ENCODE results near the gene TAP2.

Gene TAP2

DNA sequence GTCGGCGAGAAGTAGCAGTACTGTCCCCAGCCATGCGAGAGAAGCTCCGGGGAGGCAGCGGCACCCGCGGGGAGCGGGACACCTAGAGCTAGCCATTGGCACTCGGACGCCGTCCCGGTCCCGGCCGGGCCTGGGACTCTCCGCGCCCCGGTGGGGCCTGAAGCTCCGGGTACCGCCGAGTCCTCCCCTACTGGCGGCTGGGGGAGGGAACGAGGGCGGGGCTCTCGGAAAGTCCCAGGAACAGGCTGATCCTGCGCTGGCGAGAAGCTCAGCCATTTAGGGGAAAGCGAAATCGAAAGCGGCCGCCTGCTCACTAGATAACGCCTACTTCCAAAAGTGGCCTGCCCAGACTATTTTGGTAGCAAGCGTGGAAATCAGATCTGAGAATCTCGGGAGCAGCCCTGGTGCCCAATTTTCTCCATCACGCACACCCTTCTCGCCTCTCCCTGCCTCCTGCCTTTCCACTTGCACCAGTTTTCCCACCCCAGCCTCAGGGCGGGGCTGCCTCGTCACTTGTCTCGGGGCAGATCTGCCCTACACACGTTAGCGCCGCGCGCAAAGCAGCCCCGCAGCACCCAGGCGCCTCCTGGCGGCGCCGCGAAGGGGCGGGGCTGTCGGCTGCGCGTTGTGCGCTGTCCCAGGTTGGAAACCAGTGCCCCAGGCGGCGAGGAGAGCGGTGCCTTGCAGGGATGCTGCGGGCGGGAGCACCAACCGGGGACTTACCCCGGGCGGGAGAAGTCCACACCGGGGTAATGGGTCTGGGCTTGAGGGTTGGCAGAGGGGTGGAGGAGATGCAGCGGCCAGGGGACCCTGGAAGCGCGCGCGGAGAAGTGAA lies 15.2 kb upstream of the TAP2 start, which contains the start of the genes PSMB9 and TAP1:
TSS of gene PSMB9 (plus strand) at position 652 of the 835 bp plus-strand sequence. CDS start at position 690, 38 bp downstream.
TSS of gene TAP1 (minus strand) at position 164 of the 835 bp plus-strand sequence. CDS start at position 96, 68 bp downstream.
- peak; percentile 97 for DNase-seq

DNA sequence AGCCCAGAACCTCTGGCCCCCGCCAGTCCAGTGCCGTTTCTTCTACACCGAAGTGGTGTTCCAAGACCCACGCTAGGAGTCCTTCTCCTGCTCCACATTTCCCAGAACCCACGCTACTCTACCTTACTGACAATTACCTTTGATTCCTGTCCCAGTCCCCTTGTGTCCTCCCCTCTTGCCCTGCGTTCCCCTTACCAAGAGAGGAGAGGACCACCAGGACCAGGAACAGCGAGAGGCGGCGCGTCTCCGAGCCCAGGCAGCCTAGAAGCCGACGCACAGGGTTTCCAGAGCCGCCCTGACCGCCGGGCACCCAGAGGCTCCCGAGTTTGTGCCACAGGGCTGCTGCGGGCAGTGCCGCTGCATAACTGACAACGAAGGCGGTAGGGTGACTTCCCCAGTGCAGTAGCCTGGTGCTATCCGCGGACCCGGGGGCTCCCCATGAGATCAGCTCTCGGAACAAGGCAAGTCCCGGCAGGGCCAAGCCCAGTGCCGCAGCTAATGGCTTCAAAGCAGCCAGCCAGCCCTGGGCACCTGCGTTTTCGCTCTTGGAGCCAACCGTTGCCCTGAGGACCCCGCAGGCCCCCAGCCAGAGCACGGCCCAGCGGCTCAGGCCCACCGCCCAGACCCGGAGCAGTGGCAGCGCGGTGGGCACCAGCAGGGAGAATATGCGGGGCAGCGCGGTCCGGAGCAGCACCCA lies 14.5 kb upstream of the TAP2 start:
- DNase-seq, result peak; percentile 62

DNA sequence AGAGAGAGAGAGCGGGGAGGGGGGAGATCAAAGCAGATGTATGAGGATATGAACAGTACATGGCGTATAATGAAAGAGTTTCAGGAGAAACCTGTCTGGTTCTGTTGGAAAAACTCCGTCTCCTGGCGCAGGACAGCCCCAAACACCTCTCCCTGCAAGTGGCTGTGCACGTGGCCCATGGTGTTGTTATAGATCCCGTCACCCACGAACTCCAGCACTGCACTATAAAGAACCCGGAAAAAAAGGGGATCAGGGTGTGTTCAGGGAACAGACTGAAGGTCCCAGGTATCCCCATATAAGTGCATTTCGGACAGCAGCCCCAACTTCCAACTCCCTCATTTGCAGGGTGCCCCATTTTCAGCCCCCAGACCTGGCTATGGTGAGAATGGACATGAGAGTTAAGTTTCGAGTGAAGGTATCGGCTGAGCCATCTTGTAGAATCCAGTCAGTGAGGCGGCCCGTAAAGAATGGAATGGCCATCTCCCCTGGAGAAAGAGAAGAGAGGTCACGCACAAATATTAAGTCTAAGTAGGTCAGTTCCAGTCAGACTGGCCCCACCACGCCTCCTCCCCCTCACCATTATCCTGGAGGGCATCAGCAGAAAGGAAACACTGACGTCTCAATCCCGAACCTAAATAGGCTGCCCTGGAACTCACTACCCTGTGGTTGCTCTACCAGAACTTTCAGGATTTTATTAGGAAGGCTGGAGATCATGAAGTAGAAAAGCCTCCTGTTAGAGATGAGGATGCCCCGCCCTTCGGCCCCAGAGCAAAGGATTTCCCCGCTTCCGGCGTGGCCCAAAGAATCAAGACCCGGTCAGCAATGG lies 13.7 kb upstream of the TAP2 start:
- DNase-seq, result peak; percentile 52

DNA sequence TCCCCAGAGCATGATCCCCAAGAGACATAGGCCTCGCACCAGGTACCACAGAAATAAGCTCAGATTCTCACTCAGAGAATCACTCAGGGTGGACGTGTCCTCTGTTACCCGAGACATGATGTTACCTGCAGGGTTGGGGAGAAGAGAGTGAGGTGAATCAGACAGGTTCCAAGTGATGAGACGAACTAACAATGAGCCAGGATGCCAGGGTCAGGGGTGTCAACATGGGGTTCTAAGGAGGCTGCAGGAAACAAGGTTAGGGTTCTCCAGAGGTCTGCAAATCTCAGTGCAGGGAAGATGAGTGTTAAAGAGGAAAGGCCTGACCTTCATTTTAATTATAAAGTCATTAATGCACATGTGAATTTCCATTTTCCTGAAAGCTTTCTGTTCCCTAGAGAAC lies 12.5 kb upstream of the TAP2 start:
- no peak for DNase-seq

DNA sequence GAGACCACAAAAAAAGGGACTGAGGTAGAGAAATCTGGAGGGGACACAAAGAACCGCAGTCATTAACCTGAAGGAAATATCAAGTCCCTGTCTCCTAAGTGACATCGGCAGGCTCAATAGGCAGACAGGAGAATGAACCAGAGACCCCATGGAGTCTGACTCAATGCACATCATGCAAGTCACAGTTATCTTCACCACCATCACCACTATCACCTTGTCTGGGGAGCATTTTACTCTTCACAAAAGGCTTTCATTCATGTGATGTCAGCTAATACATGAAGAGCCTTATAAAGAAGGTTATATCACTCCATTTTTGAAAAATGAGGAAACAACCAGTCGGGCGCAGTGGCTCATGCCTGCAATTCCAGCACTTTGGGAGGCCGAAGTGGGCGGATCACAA lies 10.6 kb upstream of the TAP2 start:
- DNase-seq, result no peak

DNA sequence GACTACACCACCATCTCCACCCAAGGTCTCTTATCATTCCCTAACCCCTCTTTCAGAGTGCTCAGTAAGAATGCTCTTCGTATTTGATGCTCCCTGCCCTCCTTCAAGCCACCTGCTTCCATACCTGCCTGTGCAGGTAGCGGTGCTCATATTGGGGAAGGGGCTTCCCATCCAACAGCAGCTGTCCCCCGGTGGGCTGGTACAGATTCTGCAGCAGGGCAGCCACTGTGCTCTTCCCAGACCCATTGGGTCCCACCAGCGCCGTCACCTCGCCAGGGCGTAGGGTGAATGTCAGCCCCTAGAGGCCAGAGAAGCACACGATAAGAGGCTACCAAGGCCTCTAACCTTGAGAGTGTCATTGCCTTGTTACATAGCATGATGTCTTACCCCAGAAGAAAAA lies 9.3 kb upstream of the TAP2 start:
- no peak for DNase-seq

DNA sequence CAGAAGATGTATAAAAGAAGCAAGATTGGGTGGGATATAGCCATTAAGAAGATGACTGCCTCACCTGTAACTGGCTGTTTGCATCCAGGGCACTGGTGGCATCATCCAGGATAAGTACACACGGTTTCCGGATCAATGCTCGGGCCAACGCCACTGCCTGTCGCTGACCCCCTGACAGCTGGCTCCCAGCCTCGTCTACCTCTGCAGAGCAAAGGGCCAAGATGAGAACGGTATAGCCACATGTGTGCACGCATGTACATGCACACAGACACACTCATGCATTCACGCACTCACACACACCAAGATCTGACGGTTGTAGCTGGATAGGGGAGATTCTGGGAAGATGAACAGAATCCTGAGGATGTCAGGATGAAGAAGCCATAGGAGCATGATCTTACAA lies 8.5 kb upstream of the TAP2 start:
- no peak for DNase-seq

DNA sequence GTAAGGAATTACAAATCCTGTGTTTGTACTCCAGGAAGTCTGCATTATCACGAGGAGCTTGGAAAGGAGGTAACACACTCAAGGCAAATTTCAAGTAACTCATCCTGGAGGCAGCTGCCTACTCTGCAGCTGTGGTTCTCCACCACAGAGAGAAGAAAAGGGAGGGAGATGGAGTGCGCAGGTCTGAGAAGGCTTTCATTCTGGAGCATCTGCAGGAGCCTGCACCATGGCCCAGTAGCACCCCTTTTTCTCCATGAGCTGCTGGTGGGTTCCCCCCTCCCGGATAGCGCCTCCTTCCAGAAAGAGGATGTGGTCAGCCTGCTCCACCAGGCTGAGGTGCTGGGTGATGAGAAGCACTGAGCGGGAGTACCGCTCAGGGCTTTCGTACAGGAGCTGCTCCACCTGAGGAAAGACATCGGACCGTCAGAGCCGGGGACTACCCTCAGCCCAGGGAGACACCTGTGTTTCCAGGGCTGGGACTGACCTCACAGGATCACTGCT lies 6.9 kb upstream of the TAP2 start:
- peak; percentile 70 for DNase-seq

DNA sequence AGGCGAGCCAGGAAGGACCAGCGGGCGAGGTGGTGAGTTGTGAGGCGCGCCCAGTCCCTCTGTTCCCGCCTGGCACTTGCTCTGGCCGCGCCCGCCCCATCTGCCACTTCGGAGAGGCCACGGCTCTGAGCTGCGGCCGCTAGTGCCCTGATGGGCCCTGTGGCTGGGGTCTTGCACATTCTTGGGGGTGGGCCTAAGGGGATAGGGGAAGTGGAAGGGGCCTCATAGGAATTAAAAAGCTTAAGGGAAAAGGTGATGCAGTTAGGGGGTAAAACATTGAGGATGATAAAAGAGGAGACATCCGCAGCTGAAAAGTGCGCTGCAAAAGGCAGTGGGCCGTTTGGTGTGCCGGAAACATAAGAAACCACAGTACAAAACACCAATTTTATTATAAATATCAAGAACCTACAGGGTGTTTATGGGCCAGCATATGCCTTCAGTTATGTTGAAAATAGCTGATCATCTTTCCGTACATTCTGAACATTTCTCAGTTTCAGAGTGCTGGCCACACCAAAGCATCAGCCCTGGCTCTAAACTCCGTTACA lies 6.4 kb upstream of the TAP2 start:
- no peak for DNase-seq

DNA sequence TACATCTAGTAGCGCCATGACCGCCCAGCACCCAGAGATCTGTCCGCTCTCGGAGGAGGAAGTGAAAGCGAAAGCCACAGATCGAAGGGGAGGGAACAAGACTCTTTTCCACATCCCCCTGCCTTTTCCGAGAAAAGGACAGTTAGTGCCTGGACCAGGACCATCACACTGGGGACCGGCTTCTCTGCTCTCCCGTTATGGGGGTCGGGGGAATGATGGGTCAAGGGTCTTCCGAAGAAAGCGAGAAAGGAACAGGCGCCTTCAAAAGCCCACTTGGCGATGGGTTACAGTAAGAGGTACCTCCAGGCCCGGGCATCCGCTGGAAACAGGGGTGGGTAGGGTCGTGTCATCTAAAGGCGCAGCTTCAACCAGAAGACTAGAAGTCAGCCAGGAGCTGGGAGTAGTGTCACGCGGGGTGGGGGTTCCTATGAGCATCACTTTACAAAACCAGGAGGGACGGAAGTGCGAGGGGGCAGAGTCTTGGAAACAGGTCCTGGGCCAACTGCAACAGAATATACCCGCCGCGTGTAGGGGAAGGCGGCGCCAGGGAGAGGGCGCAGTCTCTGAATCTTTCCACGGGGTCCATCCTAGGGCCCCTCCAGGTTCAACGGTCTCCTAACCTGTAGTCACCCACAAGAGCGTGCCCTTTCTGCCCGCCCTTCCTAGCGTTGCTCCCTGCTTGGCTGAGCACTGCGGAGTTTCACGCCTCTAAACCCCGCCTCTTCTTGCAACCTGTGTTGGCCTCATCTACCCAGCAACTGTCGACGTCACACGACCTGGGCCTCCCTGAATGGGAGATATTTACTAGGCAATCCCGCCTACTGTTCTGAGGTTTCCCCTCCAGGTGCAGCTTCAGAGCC lies 5.7 kb upstream of the TAP2 start, which contains the start of gene PSMB8:
TSS of gene PSMB8 (minus strand) at position 69 of the 860 bp plus-strand sequence. CDS start at position 18, 51 bp downstream.
- peak; percentile 98 for DNase-seq

DNA sequence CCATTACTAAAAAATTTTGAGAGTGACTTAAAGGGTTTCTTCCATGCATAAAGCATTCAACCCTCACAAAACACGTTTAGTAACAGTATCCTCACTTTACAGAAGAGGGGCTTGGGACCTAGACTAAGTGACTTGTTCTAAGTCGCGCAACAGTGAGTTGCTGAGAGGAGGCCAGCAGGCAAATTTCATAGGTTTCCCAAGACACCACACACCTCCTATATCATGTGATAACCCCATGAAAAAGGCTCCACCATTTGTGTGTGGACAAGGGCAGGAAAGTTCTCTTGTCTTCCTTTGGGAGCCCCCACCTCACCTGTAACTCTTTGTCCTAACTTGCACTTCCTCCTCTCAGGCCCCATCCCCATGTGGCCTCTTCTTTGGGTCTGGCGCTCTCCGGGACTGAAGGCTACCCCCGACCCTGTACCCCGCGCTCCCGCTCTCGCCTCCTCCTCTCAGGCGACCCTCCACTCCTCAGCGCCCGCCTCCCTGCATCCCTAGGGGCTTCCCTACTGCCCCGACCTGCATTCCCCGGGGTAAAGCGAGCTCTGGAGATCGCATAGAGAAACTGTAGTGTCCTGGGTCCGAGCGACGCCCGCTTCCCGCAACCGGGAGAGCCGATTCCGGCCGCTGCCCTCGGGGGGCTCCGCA lies 4.9 kb upstream of the TAP2 start:
- no peak for DNase-seq

DNA sequence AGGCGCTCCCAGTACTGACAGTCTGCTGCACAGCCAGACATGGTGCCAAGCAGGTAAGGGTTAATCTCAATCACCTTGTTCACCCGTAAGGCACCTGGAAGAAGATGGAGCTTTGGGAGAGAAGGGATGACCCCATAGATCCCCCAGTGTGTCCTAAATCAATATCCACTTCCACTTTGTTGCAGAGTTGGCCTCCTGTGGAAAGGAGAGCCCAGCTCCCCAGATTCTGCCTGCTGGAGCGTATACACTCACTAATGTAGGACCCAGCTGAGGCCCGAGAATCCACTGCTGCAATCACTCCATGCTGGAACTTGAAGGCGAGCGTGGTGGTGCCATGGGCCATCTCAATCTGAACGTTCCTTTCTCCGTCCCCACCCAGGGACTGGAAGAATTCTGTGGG lies 4.2 kb upstream of the TAP2 start:
- DNase-seq, result no peak

DNA sequence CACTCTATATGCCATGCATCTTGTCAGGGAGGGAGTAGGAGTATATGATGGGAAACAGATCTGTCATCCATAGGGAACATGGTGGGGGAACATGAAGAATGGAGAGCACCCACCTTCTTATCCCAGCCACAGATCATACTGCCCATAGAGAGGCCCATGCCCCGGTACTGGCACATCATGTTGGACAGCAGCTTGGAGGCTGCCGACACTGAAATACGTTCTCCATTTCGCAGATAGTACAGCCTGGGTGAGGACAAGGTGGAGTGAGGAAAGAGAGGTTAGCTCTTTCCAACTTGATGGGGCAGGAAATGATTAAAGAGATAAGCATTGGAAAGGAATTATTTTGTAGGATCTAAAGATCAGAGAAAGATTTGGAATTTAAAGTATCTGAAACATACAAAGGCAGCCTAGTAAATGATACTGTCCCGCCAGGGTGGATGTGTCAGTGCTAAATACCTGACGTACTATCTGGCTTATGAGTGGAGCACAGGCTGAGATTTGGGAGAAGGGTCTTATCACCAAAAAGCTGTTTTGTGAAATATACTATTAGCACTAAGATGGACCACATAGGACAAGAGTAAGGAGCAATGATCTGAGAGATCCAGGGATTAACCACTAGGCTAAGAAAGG lies 3.6 kb upstream of the TAP2 start:
- DNase-seq, result no peak

DNA sequence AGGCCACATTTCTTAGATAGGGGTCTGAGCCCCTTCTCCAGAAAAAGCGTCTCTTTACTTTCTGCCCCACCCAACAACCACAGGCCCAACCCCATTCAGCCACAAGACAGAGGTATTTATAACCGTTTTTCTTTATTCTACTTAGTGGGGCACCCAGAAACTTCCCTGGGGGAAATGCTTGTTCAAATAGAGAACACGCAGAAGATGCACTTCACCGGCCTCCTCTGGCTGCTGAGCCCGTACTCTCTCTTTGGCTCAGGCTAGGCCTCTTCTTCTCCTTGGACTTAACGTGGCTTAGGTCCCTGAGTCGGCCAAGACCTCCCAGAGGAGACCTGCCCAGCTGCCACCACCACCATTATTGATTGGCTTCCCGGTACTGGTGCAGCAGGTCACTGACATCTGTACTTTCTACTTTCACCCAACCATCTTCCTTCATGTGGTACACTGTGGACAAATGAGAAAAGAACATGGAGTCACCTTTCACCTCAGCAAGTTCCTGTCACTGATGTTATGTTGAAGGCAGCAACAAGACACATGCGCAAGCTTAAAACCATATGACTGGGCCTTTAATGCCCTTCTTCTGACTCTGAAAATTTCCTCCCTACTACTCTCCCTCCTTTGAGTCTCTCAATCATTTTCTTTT lies 2.2 kb upstream of the TAP2 start:
- no peak for DNase-seq

DNA sequence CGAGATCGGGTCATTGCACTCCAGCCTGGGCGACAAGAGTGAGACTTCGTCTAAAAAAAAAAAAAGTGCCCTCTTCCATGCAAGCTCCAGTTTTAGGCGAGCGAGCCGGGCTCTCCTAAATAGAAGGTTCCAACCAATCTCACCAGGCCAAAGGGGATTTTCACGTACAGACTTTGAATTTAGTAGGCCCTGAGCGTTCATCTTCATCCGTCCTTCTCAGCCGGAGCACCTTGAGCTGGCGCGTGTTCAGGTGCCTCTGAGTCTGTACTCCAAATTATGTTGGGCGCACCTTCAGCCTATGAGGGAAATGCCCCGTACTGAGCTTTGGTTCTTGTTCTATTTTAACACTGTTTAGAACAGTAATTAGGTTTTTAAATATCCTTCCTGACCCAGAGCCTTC lies 817 bp upstream of the TAP2 start:
- DNase-seq, result no peak

DNA sequence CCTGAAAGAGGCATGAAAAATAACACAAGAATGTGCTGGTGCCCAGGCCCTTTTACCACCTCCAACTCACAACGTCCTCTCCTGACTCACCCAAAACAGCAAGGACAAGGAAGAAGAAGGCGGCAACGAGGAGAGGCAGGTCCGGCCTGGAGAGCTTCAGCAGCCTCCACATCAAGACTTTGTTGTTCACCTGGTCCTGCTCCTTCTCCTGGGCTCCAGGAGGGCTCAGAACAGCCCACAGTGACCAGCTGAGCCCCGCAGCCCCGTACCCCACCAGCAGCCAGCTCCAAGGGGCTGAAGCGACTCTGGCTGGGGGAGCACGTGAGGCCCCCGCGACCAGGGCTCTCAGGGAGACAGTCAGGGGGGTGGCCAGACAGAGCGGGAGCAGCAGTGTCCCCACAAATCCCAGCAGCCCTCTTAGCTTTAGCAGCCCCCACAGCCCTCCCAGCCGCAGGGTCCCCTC lies 857 bp downstream of the TAP2 start:
- DNase-seq, result no peak

DNA sequence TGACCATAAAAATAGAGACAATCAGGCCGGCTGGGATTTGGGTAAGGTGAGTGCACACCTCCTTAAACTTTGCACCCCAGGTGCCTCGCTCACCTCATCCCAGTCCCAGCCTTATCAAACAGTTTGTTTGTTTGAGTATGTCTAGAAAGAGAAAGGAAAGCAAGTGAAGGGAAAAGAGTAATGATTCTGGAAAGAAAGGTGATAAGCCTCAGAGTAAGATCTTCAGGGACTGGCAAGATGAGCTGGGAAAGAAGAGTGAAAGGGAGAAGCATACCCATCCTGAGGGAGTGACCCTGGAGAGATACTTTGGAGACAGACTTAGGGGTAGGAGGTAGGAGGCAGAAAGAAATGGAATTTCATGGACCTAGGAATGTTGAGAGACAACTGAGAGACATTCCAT lies 1.7 kb downstream of the TAP2 start:
- no peak for DNase-seq

DNA sequence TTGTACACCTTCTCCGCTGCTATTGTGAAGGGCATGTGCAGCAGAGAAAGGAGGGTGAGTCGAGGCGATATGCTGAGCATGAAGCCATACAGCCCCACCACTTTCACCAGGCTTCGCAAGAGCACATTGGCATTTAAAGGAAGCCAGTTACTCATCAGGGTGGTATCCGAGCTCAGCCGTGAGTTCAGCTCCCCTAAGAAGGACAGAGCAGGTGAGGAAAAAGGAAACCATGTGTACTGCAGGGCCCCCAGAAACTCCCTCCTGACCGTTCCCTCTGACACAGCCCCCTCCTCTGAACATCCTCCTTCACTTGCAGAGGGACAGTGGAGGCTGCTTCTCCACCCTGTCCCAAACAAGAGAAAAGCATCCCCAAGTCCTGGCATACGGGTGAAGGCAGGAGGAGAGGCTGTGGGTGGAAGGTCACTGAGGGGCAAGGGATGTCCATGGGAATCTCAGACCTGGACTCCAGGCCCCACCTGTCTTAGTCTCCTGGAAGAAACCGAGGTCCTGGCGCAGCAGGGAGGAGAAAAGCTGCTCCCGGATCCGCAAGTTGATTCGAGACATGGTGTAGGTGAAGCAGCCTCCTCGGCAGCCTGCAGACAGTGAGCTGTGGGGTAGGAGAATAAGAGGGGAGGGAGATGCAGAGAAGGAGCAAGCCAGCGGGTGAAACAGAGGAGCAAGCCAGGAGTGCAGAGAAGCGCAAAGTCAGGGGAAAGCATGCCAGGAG lies 3.2 kb downstream of the TAP2 start:
- DNase-seq, result no peak

DNA sequence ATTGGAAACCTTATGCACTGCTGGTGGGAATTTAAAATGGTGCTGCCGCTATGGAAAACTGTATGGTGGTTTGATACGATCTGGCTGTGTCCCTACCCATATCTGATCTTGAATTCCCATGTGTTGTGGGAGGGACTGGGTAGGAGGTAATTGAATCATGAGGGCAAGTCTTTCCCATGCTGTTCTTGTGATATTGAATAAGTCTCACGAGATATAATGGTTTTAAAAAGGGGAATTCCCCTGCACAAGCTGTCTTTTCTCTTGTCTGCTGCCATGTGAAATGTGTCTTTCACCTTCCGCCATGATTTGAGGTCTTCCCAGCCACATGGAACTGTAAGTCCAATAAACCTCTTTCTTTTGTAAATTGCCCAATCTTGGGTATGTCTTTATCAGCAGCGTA lies 4.9 kb downstream of the TAP2 start:
- DNase-seq, result no peak

All from CD4-positive, alpha-beta T cell treated with Interferon gamma for 1 hour (primary cell).